H54 (cell line): ENCODE data around the gene CDH20.

Experiments used
- DNase-seq: peaks from one replicate; pipeline ENCODE4 v3.0.0; 2011; ENCODE audit warnings: low spot score, mixed read lengths; ENCODE audit not compliant: insufficient read length
- FAIRE-seq: peaks from 3 replicates; lab custom pipeline; 2011; peaks lifted over from hg19 to GRCh38; lab: Jason Lieb, UNC
- POLR2A ChIP-seq: IDR thresholded peaks from 2 replicates; pipeline ENCODE4 v1.6.1; 2011; ENCODE audit warnings: low read depth, mild to moderate bottlenecking, low read length

CDH20 gene

DNA sequence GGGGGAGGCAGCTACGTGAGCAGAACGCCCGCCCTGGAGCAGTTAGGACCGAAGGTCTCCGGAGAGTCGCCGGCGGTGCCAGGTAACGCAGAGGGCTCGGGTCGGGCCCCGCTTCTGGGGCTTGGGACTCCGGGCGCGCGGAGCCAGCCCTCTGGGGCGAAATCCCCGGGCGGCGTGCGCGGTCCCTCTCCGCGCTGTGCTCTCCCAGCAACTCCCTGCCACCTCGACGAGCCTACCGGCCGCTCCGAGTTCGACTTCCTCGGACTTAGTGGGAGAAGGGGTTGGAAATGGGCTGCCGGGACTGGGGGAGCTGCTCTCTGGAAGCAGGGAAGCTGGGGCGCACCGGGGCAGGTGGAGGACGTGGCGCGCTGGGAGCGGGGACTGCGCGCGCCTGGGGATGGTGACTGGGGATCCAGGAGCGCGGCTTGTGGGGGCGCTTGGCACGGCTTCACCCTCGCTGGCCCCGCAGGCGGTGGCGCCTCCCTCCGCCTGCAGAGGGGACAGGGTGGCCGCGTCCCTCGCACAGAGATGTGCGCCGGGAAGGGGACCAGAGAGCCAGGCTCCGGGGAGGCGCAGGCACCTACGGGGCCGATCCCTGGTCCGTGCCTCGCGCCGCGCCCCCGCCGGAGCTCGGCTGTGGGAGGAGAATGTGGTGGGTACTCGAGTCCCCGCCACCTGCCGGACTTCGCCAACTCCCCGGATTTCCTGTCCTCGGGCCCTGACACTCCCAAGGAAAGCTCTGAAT lies 688 bp downstream of the CDH20 start:
- no peak for DNase-seq
- TF ChIP-seq POLR2A: no peak

GRCh38 chr18:61334491-61334850 lies 1.2 kb downstream of the CDH20 start:
- FAIRE-seq (no peak), DNase-seq (no peak)
- no peak for TF ChIP-seq POLR2A

More for the DNA sequence above, 688 bp downstream of the CDH20 start:
- FAIRE-seq: no peak

DNA sequence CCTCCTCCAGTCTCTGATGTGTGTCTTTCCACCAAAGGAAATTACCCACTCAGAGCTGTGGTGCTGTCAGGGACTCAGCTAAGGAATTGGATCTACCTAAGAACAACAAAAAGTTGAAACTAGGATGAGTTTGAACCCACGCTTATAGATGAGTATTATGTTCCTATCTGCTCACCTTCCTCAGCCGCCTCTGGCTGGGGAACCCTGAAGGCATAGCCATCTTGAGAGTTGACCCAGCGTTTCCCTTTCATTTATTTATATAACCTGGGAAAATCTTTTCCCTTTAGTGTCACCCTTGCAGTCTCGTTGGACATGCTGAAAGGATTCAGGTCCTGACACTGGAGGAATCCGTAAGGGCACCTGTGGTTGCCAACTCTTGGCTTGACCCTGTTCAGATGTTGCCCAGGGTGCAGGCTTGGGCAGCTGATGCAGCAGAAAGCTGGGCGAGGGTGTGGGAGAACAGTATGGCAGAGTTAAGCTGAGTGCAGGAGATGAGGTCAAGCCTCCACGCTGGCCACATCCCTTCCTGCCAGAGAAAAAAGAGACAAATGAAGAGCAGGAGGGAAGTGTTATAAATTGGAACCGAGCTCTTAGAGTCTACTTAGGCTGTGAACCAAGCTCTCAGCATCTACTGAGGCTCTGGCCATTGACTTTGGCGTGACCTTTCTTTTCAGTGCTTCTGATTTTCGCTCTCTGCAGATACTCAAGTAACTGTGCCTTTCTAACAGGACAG lies 1.9 kb downstream of the CDH20 start:
- DNase-seq (no peak), FAIRE-seq (no peak)
- TF ChIP-seq POLR2A: no peak

DNA sequence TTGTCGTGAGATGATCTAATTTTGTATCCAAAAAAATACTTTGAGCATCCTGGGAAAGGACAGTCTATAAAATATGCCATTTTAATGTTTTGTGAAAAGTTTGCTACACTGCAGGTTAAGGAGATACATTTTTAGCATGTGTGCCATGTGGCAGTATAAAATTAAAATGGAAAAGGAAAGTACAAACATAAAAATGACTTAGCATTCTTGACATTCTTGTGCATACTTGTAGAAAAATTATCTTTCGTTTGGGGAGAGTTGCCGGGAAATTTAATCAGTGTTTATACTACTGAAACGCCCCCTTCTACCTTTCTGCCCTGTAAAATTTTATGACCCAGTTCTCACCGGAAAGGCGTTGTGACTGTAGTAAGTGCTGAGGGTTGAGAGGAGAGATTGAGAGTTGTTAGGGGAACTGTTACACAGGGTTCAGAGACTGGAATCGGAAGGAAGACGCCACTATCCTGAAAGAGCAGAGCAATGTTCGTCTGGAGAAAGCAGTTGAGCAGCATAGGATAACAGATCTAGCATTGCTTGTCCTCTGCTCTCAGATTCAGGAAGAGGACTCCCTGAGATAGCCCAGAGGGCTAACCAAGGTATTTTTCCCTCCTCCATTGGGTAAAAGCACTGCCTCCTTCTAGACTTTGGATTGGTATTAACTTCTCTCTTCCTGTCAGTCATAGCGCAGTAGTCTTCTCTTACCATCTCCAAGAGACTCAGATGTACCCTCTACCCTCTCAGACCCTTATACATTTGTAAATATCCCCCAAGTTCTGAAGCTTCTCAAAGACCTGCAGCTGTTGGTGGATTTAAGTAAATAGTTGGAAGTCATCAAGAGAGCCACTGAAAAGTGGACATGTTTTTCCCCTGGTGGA lies 2.7 kb downstream of the CDH20 start:
- no peak for TF ChIP-seq POLR2A
- DNase-seq (no peak), FAIRE-seq (no peak)

DNA sequence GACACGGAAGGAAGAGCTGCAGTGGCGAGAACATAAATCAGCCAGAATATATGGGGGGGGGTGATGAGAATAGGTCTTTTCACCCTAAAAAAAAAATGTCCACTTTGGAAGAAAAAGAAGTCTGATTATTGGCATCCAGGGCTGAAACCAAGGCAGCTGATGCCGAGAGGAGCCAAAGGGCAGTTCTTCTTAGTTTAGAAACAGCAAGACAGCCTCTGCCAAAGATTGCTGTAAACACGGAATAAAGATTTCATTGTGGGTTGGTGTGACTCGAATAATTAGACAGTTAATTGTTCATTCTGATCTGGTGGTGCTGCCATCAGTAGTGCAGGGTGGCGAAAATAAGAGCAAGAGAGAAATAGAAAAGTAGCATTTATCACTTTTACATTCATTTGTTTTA lies 3.5 kb downstream of the CDH20 start:
- DNase-seq: no peak
- TF ChIP-seq POLR2A: no peak
- no peak for FAIRE-seq

DNA sequence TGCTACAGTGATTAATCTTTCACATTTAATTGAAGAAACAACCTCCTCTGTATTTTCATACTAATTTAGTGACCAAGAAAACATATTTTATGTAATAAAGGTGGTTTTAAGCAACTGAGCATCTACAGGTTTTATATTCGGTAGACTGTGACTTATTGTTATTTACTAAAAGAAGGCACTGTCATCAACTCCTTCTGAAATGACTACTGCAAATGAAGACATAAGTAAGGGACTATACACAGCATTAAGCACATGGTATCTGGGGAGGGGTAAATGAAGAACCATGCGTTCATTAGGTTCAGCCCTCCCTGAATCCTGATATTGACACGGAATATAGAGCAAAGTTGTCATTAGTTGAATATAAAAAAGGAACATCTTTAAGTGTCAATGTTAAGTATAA lies 4.3 kb downstream of the CDH20 start:
- FAIRE-seq (no peak), DNase-seq (no peak)
- TF ChIP-seq POLR2A: no peak

DNA sequence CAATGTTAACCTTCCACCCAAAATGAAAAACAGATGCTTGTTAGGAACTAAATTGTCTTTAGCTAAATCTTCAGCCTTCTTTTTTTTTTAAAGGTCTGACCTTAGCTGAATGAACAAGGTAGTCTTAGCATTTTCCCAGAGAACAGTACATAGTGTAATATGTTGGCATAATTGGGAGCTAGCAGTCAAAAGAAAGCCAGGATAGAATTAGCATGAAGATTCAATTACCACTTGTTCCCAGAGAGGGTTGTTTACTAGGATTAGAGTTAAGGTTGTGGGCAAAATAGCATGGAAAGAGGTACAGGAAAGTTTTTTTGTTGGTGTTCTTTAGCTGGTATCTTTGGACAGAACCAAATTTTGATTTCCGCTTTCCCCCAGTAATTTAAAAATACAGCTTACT lies 6.9 kb downstream of the CDH20 start:
- no peak for DNase-seq
- no peak for TF ChIP-seq POLR2A
- FAIRE-seq: no peak

DNA sequence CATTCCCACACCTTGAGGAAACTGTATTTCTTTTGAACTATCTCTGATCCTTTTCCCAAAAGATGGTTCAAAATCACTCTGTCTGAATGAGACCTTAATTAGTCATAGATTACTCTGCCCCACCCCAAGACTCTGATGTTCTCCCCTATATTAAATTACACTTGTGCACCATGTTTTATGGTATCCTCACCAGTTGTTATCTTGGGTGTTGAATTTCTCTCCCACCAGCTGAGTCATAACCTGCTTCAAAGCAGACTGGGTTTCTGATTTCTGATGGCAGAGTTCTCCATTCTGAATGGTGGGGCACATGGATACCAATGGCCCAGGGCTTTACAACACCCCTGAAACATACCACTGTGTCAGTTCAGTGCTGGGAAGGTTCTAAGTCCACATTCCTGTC lies 15.0 kb downstream of the CDH20 start:
- DNase-seq: no peak
- TF ChIP-seq POLR2A: no peak
- FAIRE-seq: no peak

GRCh38 chr18:61350578-61350977 lies 17.3 kb downstream of the CDH20 start:
- no peak for DNase-seq
- no peak for TF ChIP-seq POLR2A
- FAIRE-seq: no peak

GRCh38 chr18:61352059-61352458 lies 18.8 kb downstream of the CDH20 start:
- no peak for FAIRE-seq
- DNase-seq: no peak
- no peak for TF ChIP-seq POLR2A

DNA sequence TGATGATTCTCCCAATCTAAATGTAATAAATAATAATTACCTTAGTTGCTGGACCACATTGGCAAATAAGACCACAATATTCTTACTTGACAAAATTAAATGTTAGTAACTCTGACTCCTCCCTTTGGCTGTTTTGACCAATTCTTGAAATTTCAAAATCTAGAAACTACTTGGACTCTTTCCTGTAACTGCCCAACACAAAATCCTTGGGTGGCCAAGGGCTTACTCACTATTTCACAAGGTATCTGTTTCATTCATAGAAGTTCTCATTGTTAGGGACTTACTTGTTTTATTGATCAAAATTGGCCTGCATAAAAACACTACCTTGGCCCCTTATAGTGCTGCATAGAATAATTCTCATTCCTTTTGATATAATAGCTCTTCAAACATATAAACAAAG lies 19.4 kb downstream of the CDH20 start:
- DNase-seq (no peak), FAIRE-seq (no peak)
- no peak for TF ChIP-seq POLR2A

DNA sequence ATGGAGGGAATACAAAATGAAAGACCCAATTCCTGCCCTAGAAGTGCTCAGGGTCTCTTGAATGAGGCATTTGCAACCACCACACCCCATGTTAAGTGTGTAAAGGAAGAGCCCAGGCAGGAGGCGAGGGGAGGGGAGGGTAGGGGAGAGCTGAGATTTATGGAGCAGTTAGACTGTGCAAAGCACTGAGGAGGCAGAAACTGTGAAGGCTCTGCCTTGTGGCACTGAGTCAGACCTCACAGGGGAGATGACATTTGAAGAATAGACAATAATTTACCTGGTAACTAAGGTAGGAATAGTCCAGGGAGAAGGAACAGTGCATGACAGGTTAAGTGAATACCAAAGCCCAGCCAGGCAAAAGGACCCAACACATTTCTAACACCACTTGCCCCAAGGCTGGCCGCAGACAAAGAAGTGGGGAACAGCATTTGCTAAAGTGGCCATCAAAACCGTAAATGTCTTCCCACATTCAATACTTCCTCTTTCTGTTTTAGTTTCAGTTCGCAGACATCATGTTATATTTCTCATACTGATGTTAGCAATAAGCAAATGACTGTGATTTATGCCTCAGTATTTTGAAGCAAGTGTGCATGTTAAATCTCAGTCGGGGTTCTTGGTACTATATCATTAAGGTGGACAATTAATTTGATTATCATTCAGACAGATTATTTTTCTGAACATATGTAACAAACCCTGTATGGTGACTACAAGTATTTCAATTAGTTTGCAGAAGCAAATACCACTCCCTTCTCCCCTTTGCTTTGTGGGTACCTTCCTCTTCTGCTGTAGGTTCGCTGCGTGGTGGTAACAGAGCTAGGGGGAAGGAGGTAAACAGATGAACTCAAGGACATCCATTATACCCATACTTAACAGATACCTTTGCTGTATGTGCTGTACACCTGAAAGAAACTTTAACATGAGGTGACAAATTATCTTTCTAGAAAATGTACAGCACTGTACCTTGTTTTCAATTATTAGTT lies 27.5 kb downstream of the CDH20 start:
- FAIRE-seq (no peak), DNase-seq (no peak)
- TF ChIP-seq POLR2A: no peak

- FAIRE-seq: no peak
These were observed 29.3 kb downstream of the CDH20 start for GRCh38 chr18:61362511-61362910.

More at GRCh38 chr18:61362511-61362910, 29.3 kb downstream of the CDH20 start:
- no peak for TF ChIP-seq POLR2A
- DNase-seq: no peak
